NCI-H345 (cell line): ENCODE measurements around the gene BRINP2.

Source experiments
- DNase-seq: peaks from one replicate; lab custom pipeline; 2025; lab: John Stamatoyannopoulos, UW

Gene BRINP2

GRCh38 chr1:177275736-177276135 lies 105.0 kb downstream of the BRINP2 start:
- DNase-seq, result no peak

DNA sequence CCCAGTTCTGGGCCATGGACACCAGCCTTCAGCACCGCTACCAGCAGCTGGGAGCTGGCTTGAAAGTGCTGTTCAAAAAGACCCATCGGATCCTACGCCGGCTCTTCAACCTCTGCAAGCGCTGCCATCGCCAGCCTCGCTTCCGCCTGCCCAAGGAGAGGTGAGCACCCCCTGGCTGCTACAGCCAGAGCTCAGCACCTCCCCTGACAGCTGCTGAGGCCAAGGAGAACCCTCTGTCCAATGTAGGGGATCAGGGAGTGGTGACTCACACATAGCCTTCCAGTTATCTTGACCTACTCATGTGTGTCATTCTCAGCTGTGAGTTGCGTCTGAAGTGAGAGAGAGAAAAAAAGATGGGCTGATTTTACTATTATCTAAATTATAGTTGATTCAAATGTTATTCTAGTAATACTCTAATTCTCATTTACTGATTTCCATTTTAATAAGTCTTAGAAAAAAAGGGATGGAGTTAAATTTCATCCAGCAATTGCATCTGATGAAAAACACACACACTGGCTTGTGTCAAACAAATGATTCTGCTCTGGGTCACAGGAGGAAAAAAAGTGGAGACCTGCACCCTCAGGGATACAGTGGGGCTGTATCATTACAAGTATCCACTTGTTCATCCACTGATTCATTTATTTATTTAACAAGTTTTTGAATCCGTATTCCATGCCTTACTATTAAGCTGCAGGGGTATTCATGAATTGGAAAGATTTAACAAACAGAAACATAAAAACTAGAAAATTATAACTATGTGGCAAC lies 108.0 kb downstream of the BRINP2 start:
- no peak for DNase-seq

- DNase-seq, result no peak
Observed at GRCh38 chr1:177281901-177282300, 111.1 kb downstream of the BRINP2 start.

DNA sequence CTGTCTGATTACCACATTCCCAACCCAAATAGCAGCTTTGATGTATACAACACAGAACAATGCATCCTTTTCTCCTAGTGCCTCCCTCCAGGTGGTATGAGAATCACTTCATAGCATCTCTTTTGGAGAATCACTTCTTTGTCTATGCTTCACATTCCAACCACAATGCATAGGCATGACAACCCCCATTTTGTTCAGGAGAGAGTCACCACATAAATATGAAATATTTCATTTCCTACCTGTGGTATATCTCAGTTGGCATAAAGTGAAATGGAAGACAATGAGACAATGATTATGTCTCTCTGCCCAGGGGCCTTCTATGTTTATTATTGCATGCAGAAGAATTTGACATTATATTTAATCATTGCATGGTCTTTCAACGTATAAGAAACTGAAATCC lies 112.2 kb downstream of the BRINP2 start:
- DNase-seq, result no peak

DNA sequence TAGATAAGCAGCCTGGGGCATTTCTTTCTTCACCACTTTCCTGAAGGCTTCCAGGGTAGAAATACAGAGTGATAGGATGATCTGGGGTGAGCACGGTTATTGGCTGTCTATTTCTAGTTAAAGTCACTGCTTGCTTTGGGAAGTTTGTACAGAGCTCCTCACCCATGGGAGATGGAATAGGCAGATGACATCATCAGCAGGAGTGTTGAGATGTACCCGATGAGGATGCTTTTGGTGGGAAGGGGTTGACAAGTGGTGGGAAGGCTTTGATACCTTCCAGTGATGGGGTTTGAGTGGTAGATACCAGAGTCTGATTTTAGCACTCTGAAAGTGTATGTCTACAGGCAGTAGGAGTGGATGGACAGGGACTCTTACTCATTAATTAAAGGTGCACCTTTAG lies 112.6 kb downstream of the BRINP2 start:
- DNase-seq, result no peak

DNA sequence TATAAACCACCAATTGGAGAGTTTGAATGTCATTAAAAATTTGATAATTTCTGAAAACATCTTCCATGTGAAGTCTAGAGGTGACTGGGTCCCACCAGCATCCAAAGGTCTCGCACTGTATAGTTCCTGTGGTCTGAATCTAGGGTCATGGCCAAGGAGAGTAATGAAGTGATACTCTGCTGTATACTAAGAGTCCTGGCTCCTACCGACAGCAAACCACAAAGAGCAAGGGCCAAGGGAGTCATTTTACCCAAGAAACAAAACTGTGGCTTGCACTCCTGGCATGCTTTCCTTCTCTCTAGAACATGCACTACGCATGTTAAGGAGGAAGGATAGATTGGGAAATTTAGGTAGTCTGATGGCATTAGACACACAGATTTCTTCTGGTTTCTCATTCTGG lies 115.6 kb downstream of the BRINP2 start:
- no peak for DNase-seq

DNA sequence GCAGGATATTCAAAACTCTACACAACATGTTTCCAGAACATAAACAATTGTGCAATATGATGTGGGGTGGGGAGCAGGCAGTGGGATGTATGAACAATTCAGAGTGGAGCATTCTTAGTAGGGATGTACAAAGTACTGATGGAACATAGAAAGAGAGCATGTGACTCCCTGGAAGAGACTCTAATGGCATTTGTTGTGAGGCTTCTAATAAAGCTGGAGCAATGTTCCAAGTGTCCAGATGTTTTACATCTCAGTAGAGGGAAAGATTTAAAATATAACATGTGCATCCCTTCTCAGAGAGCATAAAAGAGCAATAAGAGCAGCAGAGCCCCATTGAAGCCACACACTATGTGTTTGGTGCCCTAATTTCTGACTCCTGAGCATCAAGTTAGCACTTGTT lies 116.5 kb downstream of the BRINP2 start:
- no peak for DNase-seq

- DNase-seq, result no peak
Observed at GRCh38 chr1:177287994-177288393, 117.2 kb downstream of the BRINP2 start.

GRCh38 chr1:177289532-177289931 lies 118.8 kb downstream of the BRINP2 start:
- DNase-seq, result no peak

DNA sequence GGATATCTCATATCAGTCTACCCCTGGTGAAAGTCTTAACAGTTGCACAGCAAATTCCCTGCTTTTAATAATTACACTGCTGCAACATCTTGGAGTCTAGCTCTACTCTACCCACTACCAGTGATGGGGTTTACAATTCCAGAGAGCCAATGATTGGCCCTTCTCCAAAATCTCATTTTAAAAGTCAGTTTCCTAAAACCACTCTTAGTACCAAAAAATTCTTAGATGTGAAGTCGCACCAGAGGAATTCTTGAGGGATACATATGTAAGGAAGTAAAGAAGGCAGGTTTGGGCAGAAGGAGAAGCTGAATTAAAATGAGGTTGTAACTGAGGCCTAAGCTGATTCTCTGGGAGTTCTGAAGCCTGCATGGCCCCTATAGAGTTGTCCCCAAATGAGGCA lies 129.7 kb downstream of the BRINP2 start:
- DNase-seq, result no peak

GRCh38 chr1:177301425-177302124 lies 130.8 kb downstream of the BRINP2 start:
- no peak for DNase-seq

DNA sequence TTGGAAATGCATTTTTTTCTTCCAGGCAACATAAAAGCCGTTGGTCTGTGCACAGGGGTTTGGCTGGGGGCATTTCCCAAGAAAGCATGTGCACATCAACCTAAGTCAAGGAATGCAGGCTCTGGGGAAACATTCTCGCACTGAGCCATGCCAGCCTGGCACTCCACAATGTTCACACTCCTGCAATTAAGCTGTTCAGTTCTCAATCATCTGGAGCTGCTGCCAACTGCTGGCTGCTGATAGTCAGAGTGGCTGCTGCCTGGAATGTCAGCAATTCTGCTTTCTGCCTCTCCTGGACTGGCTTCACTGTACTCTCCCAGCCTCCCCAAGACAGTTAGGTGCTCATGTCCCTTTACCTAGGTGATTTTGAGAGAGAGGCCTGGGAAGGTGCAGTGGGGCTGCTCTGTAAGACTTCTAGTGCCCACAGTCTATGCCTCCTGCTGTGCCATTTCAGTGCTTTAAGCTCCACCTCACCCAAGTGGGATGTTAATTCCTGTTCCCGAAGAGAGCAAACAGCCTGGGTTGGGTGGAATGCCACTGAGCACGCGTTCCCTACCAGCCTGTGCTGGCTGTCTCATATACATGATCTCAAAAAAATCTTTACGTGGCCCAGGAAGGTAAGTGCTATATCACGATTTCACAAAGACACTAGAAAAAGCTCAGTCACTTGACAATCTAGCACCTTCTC lies 131.7 kb downstream of the BRINP2 start:
- DNase-seq, result no peak

DNA sequence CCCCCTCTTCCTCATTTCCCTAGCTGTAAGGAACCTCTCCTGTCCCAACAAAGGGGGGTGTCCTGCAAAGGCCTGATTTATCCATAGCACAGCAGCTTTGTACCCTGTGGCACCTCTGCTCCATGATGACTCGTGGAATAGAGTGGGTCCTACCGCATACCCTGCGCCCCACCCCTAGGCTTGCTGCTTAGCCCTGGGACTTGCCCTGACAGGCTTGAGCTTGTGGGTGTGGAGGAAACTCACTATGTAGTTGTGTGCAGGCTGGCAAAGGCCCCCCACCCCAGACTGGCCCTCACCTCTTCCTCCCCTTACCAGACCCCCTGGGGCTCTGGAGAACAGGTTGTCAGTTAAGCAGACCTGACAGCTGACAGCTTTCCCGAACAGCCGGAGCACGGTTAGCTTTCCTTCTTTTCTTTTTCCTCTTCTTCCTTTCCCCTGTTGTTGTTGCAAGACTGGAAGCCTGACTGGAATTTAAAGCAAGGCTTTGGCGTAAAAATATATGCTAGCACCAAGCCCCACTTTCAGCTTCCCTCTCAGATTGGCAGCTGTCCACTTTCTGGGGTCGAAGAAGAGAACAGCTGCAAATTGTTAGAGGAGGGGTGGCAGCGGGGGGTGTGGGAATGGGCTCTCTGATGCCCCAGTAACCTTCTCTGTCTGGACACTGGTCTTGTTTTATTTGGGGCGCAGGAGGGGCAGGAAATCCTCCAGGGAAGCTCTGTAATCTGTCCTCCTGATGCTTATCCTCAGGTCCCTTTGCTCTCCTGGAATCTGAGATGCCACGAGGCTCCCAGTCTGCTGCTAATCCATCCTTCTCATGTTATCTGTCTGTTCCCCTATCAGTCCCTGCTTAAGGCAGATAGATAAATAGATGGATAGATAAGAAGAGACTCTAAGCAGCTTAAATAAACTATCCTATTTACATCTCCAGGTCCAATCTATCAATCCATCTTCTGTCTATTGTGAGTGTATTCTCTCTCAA lies 134.6 kb downstream of the BRINP2 start:
- no peak for DNase-seq

GRCh38 chr1:177306019-177306415 lies 135.3 kb downstream of the BRINP2 start:
- no peak for DNase-seq

- DNase-seq, result no peak
Observed at GRCh38 chr1:177306981-177307380, 136.2 kb downstream of the BRINP2 start.

- no peak for DNase-seq
Observed at GRCh38 chr1:177307771-177308170, 137.0 kb downstream of the BRINP2 start.

- no peak for DNase-seq
Observed at GRCh38 chr1:177309880-177310279, 139.1 kb downstream of the BRINP2 start.

- no peak for DNase-seq
Observed at GRCh38 chr1:177310326-177310725, 139.6 kb downstream of the BRINP2 start.

- DNase-seq, result no peak
Observed at GRCh38 chr1:177311111-177311510, 140.4 kb downstream of the BRINP2 start.

GRCh38 chr1:177311586-177311985 lies 140.8 kb downstream of the BRINP2 start:
- DNase-seq, result no peak

DNA sequence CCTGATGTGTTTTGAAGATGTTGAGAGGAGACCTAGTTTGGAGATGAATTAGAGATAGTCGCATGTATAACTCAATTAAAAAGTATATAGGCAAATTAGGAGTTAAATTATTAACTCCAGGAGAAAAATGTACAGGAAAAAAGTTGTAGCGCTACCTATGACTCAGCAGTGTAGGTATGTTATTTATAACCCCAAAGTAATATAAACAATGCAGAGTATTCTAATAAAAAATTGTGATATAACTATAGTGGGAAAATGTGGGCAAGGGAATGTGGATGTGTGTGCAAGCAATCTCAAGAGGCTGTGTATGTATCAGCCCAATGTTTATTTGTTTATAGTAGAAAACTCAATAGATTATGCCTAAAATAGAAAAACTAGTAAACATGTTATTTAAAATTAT lies 144.5 kb downstream of the BRINP2 start:
- no peak for DNase-seq

DNA sequence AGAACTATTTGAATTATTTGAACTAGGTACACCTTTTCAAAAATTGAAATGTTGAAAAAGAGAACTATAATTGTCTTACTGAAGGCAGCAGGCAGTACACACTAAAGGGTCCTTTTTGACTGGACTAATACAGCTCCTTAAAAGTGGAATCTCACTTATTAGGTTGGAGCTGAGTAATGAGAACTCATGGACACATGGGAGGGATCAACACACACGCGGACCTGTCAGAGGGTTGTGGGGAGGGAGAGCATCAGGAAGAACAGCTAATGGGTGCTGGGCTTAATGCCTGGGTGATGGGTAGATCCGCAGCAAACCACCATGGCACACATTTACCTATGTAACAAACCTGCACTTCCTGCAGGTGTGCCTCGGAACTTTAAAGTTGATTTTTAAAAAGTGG lies 145.0 kb downstream of the BRINP2 start:
- no peak for DNase-seq
